IMR-90 (cell line): ENCODE data around the gene OPCML. TPM values are rescaled to one million over a fixed set of nuclear protein-coding genes. Genes with fewer than 3 reads are reported as not detected.

Experiments
- ATAC-seq: fragments of 200-7000 bp; cut with Tn5 transposase; 2 replicates; pipeline ENCODE4 v1.9.1; 2020; ENCODE audit warnings: low read depth, mild to moderate bottlenecking, moderate library complexity
- BruUV-seq: library from RNA; stranded (reverse); fragments of 400-500 nt; replicated peaks from 2 replicates; lab custom pipeline; 2021; lab: Mats Ljungman, UMichigan
- CTCF ChIA-PET: fragments of 300-600 bp; formaldehyde crosslinking; extraction: SDS; loops from one replicate; lab custom pipeline; 2021; ENCODE audit warnings: antibody characterized with exemption; lab: Yijun Ruan, JAX
- POLR2A ChIA-PET: fragments of 300-600 bp; sonication (Branson Sonifier 250); formaldehyde crosslinking; loops from one replicate; lab custom pipeline; 2022; ENCODE audit warnings: antibody characterized with exemption; ENCODE audit not compliant: unreplicated experiment; lab: Charles Lee
- DNase-seq: peaks from one replicate; pipeline ENCODE4 v3.0.0; 2013
- H2AFZ ChIP-seq: replicated peaks from 2 replicates; pipeline ENCODE3; 2013; ENCODE audit warnings: low read length, mild to moderate bottlenecking; ENCODE audit not compliant: poor library complexity
- H2AK5ac ChIP-seq: 2 replicates; pipeline ENCODE4 v1.6.1; 2013; ENCODE audit warnings: low read depth, low read length, inconsistent platforms
- H2AK9ac ChIP-seq: replicated peaks from 2 replicates; pipeline ENCODE3; 2013; ENCODE audit warnings: mild to moderate bottlenecking, low read depth, low read length, moderate library complexity; ENCODE audit not compliant: poor library complexity
- H2BK120ac ChIP-seq: 2 replicates; pipeline ENCODE4 v1.6.1; 2013; ENCODE audit warnings: low read depth, low read length, inconsistent platforms
- H2BK15ac ChIP-seq: 3 replicates; pipeline ENCODE4 v1.6.1; 2013; ENCODE audit warnings: low read depth, low read length, inconsistent platforms
- H2BK20ac ChIP-seq: 2 replicates; pipeline ENCODE4 v1.6.1; 2013; ENCODE audit warnings: low read depth, mild to moderate bottlenecking, inconsistent platforms, low read length, moderate library complexity
- H2BK5ac ChIP-seq: 2 replicates; pipeline ENCODE4 v1.6.1; 2013; ENCODE audit warnings: mild to moderate bottlenecking, low read depth, low read length, inconsistent platforms; ENCODE audit not compliant: poor library complexity, severe bottlenecking
- H3K14ac ChIP-seq: replicated peaks from 2 replicates; pipeline ENCODE4 v1.6.1; 2013; ENCODE audit warnings: low read depth, low read length, inconsistent platforms
- H3K18ac ChIP-seq: 2 replicates; pipeline ENCODE4 v1.6.1; 2013; ENCODE audit warnings: low read depth, low read length, control low read depth
- H3K23ac ChIP-seq: 2 replicates; pipeline ENCODE4 v1.6.1; 2013; ENCODE audit warnings: low read depth, low read length, inconsistent platforms
- H3K27ac ChIP-seq: 2 replicates; pipeline ENCODE4 v1.5.1; 2013; ENCODE audit warnings: mild to moderate bottlenecking, control low read depth, low read length; ENCODE audit not compliant: insufficient read depth
- H3K27me3 ChIP-seq: 2 replicates; pipeline ENCODE4 v1.6.1; 2013; ENCODE audit warnings: low read length; ENCODE audit not compliant: control insufficient read depth, insufficient read depth
- H3K36me3 ChIP-seq: 2 replicates; pipeline ENCODE4 v1.6.1; 2013; ENCODE audit warnings: low read length, mixed read lengths; ENCODE audit not compliant: control insufficient read depth, insufficient read depth
- H3K4ac ChIP-seq: 2 replicates; pipeline ENCODE4 v1.6.1; 2013; ENCODE audit warnings: low read depth, low read length, inconsistent platforms
- H3K4me1 ChIP-seq: 2 replicates; pipeline ENCODE4 v1.6.1; 2013; ENCODE audit warnings: low read length, mixed read lengths; ENCODE audit not compliant: control insufficient read depth, insufficient read depth
- H3K4me2 ChIP-seq: 2 replicates; pipeline ENCODE4 v1.6.1; 2013; ENCODE audit warnings: low read depth, mild to moderate bottlenecking, control low read depth, low read length, moderate library complexity
- H3K4me3 ChIP-seq: 2 replicates; pipeline ENCODE4 v1.5.1; 2013; ENCODE audit warnings: low read depth, mild to moderate bottlenecking, control low read depth, low read length, moderate library complexity; ENCODE audit not compliant: insufficient read depth
- H3K56ac ChIP-seq: 2 replicates; pipeline ENCODE4 v1.6.1; 2013; ENCODE audit warnings: low read length, inconsistent platforms; ENCODE audit not compliant: insufficient read depth; ENCODE audit errors: extremely low read depth
- H3K79me1 ChIP-seq, 2 experiments: 2 replicates each; pipeline ENCODE4 v1.6.1; 2013; ENCODE audit warnings: low read length in 2 of 2, inconsistent platforms in 1 of 2, low read depth in 1 of 2
- H3K9ac ChIP-seq: 2 replicates; pipeline ENCODE4 v1.6.1; 2013; ENCODE audit warnings: low read depth, low read length, control low read depth
- H3K9me1 ChIP-seq: 2 replicates; pipeline ENCODE4 v1.6.1; 2013; ENCODE audit warnings: low read length, inconsistent platforms; ENCODE audit not compliant: insufficient read depth
- H3K9me3 ChIP-seq: 2 replicates; pipeline ENCODE4 v1.6.1; 2013; ENCODE audit warnings: low read length; ENCODE audit not compliant: control insufficient read depth, insufficient read depth
- H4K20me1 ChIP-seq: 2 replicates; pipeline ENCODE4 v1.6.1; 2013; ENCODE audit warnings: low read length, inconsistent platforms; ENCODE audit not compliant: insufficient read depth
- H4K5ac ChIP-seq: 2 replicates; pipeline ENCODE4 v1.6.1; 2013; ENCODE audit warnings: mild to moderate bottlenecking, low read depth, low read length, control low read depth
- H4K8ac ChIP-seq, 2 experiments: 2 replicates each; pipeline ENCODE4 v1.6.1; 2013; ENCODE audit warnings: low read depth in 2 of 2, low read length in 2 of 2, control low read depth in 1 of 2, inconsistent platforms in 1 of 2
- H4K91ac ChIP-seq: 2 replicates; pipeline ENCODE4 v1.6.1; 2013; ENCODE audit warnings: low read depth, low read length, inconsistent platforms; ENCODE audit not compliant: insufficient read depth
- NFE2L2 ChIP-seq: fragments of 150-350 bp; IDR thresholded peaks from 2 replicates; pipeline ENCODE4 v1.6.1; 2016; ENCODE audit warnings: low read depth, mild to moderate bottlenecking, low read length
- whole genome bisulfite sequencing, 2 experiments: methylation state at CpG; one replicate each; pipeline versions ENCODE4 v1.1.5 to v1.1.7; 2013; ENCODE audit warnings: missing lambda C conversion rate in 2 of 2; ENCODE audit not compliant: insufficient read length in 1 of 2; ENCODE audit errors: extremely low coverage in 2 of 2; 5-methylcytosine and 5-hydroxymethylcytosine counted together
- dilution Hi-C: fragments of 300-500 bp; cut with HindIII; formaldehyde crosslinking; loops from one replicate; pipeline ENCODE4 v1.14.3; 2018; ENCODE audit warnings: low sequenced_read_pairs; ENCODE audit not compliant: unreplicated experiment
- in situ Hi-C: fragments of 300-500 bp; cut with MboI; formaldehyde crosslinking; loops from 3 replicates; pipeline ENCODE4 v1.14.3; 2019; ENCODE audit warnings: low sequenced_read_pairs, inconsistent platforms, mixed read lengths
- intact Hi-C: fragments of 100-400 bp; cut with micrococcal nuclease; formaldehyde crosslinking; loops from 2 replicates; pipeline ENCODE4 v1.10.0; 2022
- polyA plus RNA-seq, 3 experiments: library from polyadenylated mRNA; depleted of rRNA; stranded (reverse); fragments of >200 nt; gene quantifications; 2 replicates each; pipeline ENCODE4 v1.2.3, GENCODE V29; 2012; ENCODE audit warnings: low replicate concordance in 1 of 3
- total RNA-seq: library from RNA; depleted of rRNA; stranded (reverse); fragments of >200 nt; gene quantifications from 2 replicates; pipeline ENCODE4 v1.2.3, GENCODE V29; 2012

The OPCML gene
- total and polyA plus RNA-seq, 2 of the 4 experiments (the other 2 are of a cell fraction) = under 0.01 to 2.6 TPM

- 100% methylated on average over 1 of the region's 2 CpGs; no CpG with 5 or more reads in 1 of the 2 experiments for WGBS, 2 experiments
- Histone ChIP-seq H3K9me3 (no peaks in the 10 kb centered on the region), H3K4ac (no peak overlapping the region), H3K14ac (no peak overlapping the region), H3K27me3 (no peaks in the 10 kb centered on the region; the same call in 1 of the 2 replicates), H3K79me1 (no peaks in the 10 kb centered on the region), H3K27ac (no peak overlapping the region), H3K36me3 (no peaks in the 10 kb centered on the region), H2BK120ac (no peak overlapping the region), H4K20me1 (no peaks in the 10 kb centered on the region), H3K9me1 (no peaks in the 10 kb centered on the region), H3K4me1 (peaks cover 3% of the 10 kb centered on the region; the same call in 1 of the 2 replicates), H2BK15ac (no peak overlapping the region), H2AK9ac (no peak overlapping the region), H3K9ac (no peak overlapping the region), H2AK5ac (no peak overlapping the region), H3K56ac (no peak overlapping the region), H4K5ac (no peak overlapping the region), H2AFZ (no peak overlapping the region), H4K91ac (no peak overlapping the region), H3K23ac (no peak overlapping the region), H3K4me3 (no peak overlapping the region), H4K8ac (no peak overlapping the region), H2BK5ac (no peak overlapping the region), H3K4me2 (no peak overlapping the region), H3K18ac (no peak overlapping the region), H2BK20ac (no peak overlapping the region)
- POLR2A ChIA-PET = no interaction called here
- intact Hi-C loops = loop anchor here (5.0 kb wide), 1 partner anchor 45 kb away; no protein-coding TSS in a partner anchor
- BruUV-seq = no TSS peak
- dilution Hi-C loops = no loop called here
- in situ Hi-C loops = no loop called here
- no peak for TF ChIP-seq NFE2L2
- ATAC-seq (no peak), DNase-seq (no peak)
- CTCF ChIA-PET = no interaction called here
These were observed 944.6 kb downstream of the OPCML start for GRCh38 chr11:132587716-132588115.
